GM19324 (cell line): Measurements from ENCODE around the gene FGFR3.

ENCODE experiments used
- ATAC-seq: cut with Tn5 transposase; IDR thresholded peaks from one replicate; pipeline ENCODE4 v1.9.1; 2021; ENCODE audit warnings: mild to moderate bottlenecking, moderate library complexity; ENCODE audit not compliant: unreplicated experiment, low FRiP score

Gene FGFR3

DNA sequence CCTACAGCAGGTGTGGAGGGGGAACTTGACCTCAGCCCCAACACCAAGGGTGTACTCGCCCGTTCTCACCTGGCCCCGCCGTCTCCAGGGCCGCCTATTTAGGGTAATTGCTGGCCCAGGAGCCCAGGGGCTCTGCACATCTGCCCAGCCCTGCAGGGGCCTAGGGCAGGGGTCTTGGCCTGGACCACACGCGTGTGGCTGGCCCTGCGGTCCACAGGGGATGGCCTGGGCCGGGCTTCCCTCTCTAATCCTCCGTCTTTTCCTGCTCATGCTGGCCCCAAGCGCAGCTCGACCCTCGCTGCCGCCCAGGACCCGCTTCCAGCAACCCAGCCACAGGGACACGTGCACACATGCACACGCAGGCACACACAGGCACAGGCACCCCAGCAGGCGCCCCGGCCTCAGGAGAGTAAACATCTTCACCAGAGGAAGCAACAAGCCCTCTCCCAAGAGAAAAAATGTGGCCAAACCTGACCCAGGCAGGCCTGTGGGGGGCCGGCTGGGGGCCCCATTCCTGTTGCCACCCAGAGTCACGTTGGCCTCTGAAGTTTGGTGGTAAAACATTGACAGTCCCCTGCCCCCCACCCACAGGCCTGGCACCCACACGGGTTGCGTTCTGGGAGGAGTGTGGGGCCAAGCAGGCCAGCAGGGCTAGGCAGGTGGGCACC, 24.6 kb upstream of the FGFR3 start:
- ATAC-seq, result no peak

GRCh38 chr4:1769692-1770091, 23.4 kb upstream of the FGFR3 start:
- no peak for ATAC-seq

- no peak for ATAC-seq
Observed at GRCh38 chr4:1770245-1770644, 22.8 kb upstream of the FGFR3 start.

DNA sequence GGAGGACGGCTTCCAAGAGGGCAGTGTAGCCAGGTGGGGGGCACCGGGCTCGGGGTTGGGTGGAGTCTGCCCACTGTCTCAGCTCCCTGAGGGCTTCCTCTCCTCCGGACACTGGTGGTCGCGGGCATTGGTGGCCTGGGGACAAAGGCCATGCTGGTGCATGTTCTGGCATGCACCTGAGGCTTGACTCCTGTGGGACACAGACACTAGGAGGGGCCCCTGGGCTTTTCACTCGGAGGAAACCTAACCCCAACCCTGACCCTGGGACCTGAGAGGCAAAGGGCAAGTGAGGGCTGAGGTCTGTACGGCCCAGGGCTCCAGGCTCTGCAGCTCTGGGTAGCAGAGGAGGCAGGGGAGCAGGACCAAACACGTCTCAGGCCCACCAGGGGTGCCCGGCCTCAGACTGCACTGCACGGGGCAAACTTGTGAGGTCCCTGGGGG, 22.3 kb upstream of the FGFR3 start:
- no peak for ATAC-seq

- ATAC-seq, result no peak
Observed at GRCh38 chr4:1771555-1772305, 21.4 kb upstream of the FGFR3 start.

DNA sequence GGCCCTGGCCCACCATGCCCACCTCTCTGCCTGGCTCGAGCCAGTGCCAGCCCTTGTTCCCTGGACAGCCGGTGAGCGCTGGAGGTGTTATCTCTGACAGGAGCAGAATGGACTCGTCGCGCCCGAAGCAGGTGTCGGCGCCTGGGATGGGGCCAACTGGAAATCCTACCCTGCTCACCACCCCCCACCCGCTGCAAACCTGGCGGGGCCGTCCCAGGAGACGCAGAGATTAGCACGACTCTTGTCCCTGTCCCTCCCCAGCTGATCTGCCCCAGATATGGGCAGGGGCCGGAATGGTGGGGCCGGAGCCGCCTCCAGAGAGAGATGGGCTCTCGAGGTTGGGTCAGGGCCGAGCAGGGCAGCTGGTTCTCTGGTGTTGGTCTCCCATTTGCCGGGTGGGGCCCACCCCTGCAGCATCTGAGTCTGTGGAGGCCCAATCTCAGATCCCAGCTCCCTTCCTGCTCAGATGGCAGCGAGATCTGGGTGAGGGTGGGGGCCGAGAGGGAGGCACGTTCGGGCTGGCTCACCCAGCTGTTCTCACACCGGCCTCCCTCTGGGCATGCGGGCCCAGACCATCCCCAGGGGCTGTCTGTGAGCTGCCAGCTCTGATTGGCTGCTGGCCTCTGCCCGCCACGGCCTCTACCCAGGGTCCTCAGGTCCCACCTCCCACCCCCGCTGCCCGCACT, 20.1 kb upstream of the FGFR3 start:
- no peak for ATAC-seq

- no peak for ATAC-seq
Observed at GRCh38 chr4:1773754-1774153, 19.3 kb upstream of the FGFR3 start.

DNA sequence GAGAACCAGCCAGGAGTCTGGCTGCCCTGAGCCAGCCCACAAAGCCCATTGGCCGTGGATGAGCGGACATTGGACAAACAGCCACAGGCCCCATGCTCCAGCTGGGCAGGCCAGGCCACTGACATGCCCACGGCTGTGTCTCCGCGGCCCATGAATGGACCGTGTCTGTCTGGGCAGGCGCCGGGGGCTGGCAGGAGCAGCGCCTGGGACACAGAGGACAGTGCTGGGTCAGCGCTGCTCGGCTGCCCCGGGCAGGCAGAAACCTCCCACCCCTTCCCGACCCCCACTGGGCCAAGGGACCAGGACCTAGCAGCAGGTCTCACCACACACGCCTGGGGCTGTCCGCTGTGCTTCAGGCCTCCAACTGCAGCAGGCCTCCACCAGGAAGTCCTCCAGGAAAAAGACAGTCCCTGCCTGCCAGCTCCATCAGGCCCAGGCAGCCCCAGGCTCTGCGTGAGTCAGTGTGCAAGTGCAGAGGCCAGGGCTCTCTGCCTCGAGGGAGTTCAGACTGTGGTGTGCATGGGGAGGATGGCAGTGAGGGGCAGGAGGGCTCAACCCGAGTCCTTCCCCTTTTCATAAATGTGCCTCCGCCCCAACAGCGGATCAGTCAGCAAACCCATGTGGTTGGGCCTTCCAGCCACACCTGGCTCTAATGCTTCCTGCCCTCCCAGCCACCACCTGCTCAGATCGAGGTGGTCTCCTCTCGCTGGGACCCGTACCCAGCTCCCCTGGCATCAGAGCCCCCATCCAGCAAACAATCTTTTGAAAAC, 17.2 kb upstream of the FGFR3 start:
- ATAC-seq, result no peak

DNA sequence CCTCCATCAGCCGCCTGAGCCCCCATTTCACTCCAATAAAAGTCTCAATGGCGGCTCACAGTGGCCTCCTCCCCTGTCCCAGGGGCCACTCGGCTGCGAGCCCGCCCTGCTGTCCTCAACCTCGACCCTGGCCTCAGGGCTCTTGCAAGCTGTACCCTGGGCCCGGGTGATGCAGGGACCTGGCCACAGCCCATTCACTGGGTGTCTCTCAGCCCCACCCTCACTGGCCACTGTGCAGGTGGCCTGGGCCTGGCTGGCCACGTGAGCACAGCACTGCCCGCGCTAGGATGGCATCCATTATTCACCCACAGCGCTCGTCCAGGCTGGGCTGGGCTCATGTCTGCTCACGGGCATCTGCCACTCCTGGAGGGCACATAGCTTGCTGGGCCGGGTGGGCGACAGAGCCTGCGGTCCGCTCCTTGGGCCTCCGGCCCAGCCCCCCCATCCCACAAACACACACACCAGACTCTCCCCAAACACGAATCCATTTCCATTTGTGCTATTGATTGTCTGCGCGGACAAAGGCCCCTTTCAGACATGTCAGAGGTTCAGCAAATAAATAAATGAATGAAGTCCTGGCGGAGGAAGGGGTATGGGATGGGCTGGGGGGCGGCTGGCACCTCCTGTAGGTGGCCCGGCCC, 16.5 kb upstream of the FGFR3 start:
- ATAC-seq, result no peak

DNA sequence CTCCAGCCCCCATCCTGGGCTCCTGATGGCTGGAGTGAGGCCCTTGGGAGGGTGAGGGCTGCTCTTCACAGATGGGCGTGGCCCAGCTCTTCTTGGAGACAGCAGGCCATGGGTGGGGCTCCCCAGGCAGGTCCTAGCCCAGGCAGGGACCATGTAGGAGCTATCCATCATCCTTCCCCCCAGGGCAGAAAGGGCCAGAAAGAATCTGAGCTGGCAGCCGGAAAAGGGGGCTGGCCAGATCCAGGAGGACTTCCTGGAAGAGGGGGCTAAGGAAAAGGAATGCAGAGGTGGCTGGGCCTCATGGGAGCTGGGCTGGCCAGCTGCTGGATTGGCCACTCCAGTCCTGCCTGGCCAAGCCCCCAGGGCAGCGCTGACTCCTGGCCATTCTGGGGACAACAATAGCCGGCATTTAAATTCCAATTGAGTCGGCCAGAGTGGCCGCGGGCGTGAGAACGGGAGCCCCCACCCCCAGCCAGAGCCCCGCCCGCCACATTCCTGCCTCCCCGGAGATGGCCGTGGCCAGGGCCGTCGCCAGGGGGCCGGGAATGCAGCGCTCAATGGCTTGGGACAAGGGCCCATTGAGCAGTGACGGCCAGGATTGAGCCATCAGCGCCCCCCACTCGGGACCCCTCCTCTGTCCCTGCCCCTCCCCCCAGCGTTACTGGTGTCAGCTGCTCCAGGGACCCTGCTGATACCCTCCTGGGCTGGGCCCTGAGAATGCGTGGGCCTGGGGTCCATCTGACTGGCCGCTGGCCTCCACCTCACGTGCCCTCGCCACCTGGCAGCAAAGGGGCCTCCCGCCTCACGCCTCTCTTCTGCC, 15.1 kb upstream of the FGFR3 start:
- no peak for ATAC-seq

DNA sequence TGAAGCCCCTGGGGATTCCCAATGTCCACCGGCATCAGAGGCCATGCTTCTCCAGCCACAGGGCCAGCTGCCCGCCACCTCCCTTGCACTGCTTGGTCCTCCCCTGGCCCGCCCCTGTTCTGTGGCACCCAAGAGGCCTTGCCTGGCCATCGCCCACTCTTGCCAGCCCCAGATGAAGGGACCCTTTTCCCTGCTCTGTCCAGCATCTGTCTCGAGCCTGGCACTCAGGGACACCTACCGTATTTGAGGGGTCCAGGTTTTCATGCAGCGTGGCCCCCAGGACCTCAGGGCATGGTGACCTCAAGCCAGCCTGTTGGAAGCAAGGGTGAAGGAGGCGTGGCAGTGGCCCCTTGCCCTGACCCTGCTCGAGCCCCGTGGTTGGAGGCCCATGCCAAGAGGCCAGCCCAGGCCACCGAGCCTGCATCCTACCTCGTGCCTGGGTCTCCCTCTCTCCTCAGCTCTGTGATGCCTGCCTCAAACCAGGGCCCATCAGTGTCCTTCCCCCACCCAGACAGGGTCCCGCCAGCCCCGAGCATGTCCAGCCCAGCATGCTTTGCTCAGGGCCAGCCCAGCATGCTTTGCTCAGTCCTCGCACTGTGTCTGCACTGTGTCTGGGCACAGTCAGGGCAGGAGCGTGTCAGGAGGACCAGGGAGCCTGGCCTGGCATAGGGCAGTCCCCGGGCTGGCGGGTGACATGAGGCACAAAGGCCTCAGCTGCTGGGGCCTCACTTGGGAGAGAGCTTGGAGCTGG, 14.3 kb upstream of the FGFR3 start:
- no peak for ATAC-seq

DNA sequence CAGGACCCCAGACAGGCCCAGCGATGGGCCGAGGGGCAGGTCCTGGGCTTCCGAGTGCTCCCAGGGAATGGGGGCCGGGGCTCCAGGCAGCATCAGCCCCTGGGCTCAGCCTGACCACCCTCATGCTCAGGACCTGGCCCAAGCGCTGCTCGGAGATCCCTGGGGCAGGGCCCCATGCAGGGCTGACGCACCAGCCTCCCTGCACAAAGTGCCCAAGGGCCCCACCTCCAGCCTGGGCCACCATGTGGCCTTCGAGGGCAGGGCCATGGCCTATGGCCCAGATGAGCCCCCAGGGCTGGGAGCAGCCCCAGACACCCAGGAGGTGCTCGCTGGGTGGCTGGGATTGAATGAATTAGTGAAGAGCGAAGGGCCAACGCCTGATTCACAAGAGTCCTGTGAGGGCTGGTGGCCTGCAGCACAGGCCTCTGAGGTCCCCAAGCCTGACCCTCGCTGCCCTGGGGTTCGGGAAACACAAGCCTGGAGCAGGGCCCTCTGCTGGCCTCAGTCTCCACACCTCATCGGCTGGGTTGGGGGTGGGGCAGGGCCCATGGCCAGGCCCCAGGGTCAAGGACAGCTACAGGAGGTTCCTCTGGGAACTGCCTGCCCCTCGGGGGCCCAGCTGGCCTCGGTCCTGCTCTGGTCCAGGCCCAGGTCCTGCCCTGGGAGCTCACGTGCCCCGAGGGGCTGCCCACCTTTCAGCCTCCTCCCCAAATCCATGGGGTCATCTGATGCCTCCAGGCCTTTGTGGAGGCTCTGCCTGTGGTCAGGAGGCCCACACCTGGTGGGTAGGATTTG, 13.3 kb upstream of the FGFR3 start:
- no peak for ATAC-seq

DNA sequence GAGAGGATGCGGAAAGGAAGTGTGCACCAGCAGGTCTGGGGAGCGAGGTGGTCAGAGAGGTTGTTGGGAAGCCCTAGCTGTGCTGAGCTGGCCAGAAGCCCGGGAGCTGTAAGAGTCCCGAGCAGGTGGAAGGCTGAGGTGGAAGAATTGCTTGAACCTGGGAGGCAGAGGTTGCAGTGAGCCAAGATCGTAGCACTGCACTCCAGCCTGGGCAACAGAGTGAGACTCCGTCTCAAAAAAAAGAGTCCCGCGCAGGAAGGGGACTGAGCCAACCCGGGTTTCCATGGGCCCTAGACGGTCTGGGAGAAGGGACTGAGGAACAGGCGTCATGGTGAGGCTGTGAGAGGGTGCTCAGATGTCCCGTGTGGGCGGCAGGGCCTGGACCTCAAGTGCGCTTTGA, 12.7 kb upstream of the FGFR3 start:
- no peak for ATAC-seq

GRCh38 chr4:1783015-1783414, 10.1 kb upstream of the FGFR3 start:
- ATAC-seq, result no peak

- no peak for ATAC-seq
Observed at GRCh38 chr4:1783970-1784369, 9.1 kb upstream of the FGFR3 start.

DNA sequence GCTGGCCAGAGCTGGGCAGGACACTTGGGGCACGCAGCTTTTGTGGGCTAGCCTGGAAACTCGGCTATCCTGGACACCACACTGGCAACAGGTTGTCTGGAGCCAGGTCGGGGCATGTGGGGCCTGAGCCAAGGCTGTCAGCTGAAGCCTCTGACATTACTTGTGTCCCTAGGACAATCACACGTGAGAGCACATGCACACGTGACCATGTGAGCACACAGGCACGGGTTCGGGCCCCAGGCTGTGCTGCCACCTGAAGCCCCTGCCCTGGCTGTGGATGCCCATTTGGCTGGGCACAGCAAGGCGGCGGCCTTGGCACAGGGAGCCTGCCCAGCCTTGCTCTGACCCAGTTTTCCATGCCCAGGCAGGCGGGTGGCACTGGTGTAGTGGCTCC, 8.7 kb upstream of the FGFR3 start:
- ATAC-seq, result no peak

- no peak for ATAC-seq
Observed at GRCh38 chr4:1784789-1785591, 8.1 kb upstream of the FGFR3 start.
